Body of pancreas (tissue), 4 donors: Measurements from ENCODE around the gene SPRR2F.

Source experiments
- CTCF ChIP-seq, 7 experiments: fragments of 450-650 bp in 4 of 7; fragments of 200-600 bp in 3 of 7; sonication (generic) in 3 of 7; IDR thresholded peaks; one replicate each; pipeline ENCODE4 v1.5.1; 2016 to 2019; ENCODE audit warnings: antibody characterized with exemption in 7 of 7
- POLR2A ChIP-seq, 3 donors: fragments of 450-650 bp; IDR thresholded peaks; one replicate each; pipeline ENCODE4 v1.6.1; 2016; ENCODE audit warnings: antibody characterized with exemption in 3 of 3, mild to moderate bottlenecking in 2 of 3

GRCh38 chr1:153087652-153088051 lies 25.7 kb downstream of the SPRR2F start:
- TF ChIP-seq POLR2A (IDR thresholded peaks at IDR 0.05): no peak
- TF ChIP-seq CTCF (IDR thresholded peaks at IDR 0.05): no peak
